MG63 (cell line): ENCODE data around the gene CDC27. TPM values are rescaled to one million over a fixed set of nuclear protein-coding genes. Genes with fewer than 3 reads are reported as not detected.
"Not testable (repeated sequence)": the region's sequence is repeated elsewhere in the genome, so short reads cannot be mapped to it uniquely, and the experiment has no call there.

Experiments
- DNase-seq: peaks from one replicate; pipeline ENCODE4 v3.0.0-alpha.2; 2020
- H3K27me3 ChIP-seq: fragments of 250-450 bp; sonication (Bioruptor Pico); 2 replicates; pipeline ENCODE4 v1.5.1; 2020; ENCODE audit warnings: mild to moderate bottlenecking, moderate library complexity
- H3K36me3 ChIP-seq: fragments of 250-450 bp; sonication (Bioruptor Pico); 2 replicates; pipeline ENCODE4 v1.5.1; 2020; ENCODE audit warnings: mild to moderate bottlenecking, moderate library complexity
- H3K4me3 ChIP-seq: fragments of 250-450 bp; sonication (Bioruptor Pico); 2 replicates; pipeline ENCODE4 v1.5.1; 2020; ENCODE audit warnings: mild to moderate bottlenecking, moderate library complexity
- H3K9me3 ChIP-seq: fragments of 250-450 bp; sonication (Bioruptor Pico); 2 replicates; pipeline ENCODE4 v1.5.1; 2020; ENCODE audit warnings: mild to moderate bottlenecking, moderate library complexity
- total RNA-seq: library from RNA; depleted of rRNA; stranded (reverse); fragments of >200 nt; shearing (Covaris generic); gene quantifications from 2 replicates; pipeline ENCODE4 v1.2.3, GENCODE V29; 2014; ENCODE audit warnings: low replicate concordance

CDC27 gene
- total RNA-seq, 1 experiment from 2014 or later = 117 TPM

DNA sequence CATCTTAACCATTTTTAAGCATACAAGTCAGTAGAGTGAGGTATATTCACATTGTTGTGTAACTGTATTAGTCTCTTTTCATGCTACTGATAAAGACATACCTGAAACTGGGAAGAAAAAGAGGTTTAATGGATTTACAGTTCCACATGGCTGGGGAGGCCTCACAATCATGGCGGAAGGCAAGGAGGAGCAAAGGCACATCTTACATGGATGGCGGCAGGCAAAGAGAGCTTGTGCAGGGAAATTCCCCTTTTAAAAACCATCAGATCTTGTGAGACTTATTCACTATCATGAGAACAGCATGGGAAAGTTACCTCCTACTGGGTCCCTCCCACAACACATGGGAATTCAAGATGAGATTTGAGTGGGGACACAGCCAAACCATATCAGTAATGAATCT, 35.0 kb upstream of the CDC27 start:
- DNase-seq, H3K9me3 ChIP-seq, H3K36me3 ChIP-seq, H3K27me3 ChIP-seq, H3K4me3 ChIP-seq: not testable (repeated sequence)

- Histone ChIP-seq H3K36me3 (no peaks in the 10 kb centered on the region), H3K9me3 (peaks cover 2% of the 10 kb centered on the region; the same call in 1 of the 2 replicates), H3K4me3 (no peak overlapping the region), H3K27me3 (no peaks in the 10 kb centered on the region)
- DNase-seq = no peak
These were observed 34.4 kb upstream of the CDC27 start for GRCh38 chr17:47223460-47223859.

DNA sequence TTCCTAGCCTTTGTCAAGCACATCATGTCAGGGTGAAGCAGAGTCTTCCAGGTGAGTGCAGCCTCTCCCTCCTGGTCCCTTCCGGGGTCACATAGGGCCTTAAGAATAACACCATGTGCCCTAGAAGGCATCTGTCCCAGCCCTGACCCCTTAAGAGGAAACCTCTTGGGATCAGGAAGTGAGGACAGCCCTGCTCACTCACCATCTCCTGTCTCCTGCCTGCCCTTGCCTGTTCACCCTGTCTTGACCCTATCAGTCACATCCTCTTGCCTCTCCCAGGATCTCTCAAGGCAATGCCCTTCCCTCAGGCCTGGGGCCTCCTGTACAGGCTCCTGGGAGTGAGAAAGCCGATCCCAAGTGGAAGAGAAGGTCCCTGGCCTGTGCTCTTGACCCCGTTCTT, 33.9 kb upstream of the CDC27 start:
- DNase-seq = peak; percentile 21
- H3K9me3 ChIP-seq = peaks cover 2% of the 10 kb centered on the region; the same call in 1 of the 2 replicates
- no peak overlapping the region for H3K4me3 ChIP-seq
- no peaks in the 10 kb centered on the region for H3K36me3 ChIP-seq
- H3K27me3 ChIP-seq = no peaks in the 10 kb centered on the region

DNA sequence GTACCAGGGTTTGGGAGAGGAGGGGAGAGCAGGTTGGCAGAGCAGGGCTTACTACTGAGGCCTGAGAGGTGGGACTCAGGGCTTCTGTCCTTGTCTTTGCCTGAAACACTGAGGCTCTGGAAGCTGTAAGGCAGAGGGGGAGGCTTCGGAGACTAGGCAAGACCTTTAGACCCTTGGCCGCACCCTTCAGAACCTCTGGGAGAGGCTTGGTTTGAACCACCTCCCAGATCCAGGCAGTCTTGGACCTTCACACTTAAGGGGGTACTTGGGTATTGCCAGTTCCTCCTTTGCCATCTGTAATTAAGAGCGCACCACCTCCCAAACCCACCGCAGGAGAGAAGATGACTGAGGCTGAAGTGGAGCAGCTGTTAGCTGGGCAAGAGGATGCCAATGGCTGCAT, 33.0 kb upstream of the CDC27 start:
- Histone ChIP-seq H3K4me3 (no peak overlapping the region), H3K27me3 (no peaks in the 10 kb centered on the region), H3K36me3 (no peaks in the 10 kb centered on the region), H3K9me3 (peaks cover 2% of the 10 kb centered on the region; the same call in 1 of the 2 replicates)
- DNase-seq = no peak

- DNase-seq = no peak
- H3K9me3 ChIP-seq = peaks cover 2% of the 10 kb centered on the region; the same call in 1 of the 2 replicates
- H3K27me3 ChIP-seq = no peaks in the 10 kb centered on the region
- no peak overlapping the region for H3K4me3 ChIP-seq
- no peaks in the 10 kb centered on the region for H3K36me3 ChIP-seq
These were observed 32.1 kb upstream of the CDC27 start for GRCh38 chr17:47221154-47221553.

DNA sequence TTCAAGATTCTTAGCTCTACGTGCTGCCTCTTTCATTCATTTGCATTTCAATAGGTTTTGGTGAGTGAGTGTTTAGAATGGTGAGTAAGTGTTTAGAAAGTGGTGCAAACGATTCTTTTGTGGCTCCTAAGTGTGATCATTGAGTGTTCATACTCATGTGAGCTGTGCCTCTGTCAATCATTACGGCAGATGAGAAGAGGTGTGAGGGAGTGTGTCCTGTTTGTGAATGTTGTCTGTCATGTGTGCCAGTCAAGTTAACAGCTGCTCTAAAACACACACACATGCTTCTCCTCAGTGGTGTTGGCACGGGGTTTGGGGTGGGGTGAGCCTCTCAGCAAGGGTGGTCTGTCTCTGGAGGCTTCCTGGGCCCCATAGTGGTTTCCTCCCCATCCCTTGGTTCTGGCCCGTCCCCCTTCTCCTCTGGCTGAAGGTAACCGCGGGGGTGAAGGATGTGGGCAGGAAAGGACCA, 31.5 kb upstream of the CDC27 start:
- DNase-seq = no peak
- H3K36me3 ChIP-seq = no peaks in the 10 kb centered on the region
- H3K4me3 ChIP-seq = no peak overlapping the region
- H3K27me3 ChIP-seq = no peaks in the 10 kb centered on the region
- H3K9me3 ChIP-seq = peaks cover 2% of the 10 kb centered on the region; the same call in 1 of the 2 replicates

- Histone ChIP-seq H3K4me3 (no peak overlapping the region), H3K36me3 (no peaks in the 10 kb centered on the region), H3K27me3 (no peaks in the 10 kb centered on the region), H3K9me3 (peaks cover 2% of the 10 kb centered on the region; the same call in 1 of the 2 replicates)
- DNase-seq = no peak
These were observed 30.8 kb upstream of the CDC27 start for GRCh38 chr17:47219621-47220475.

DNA sequence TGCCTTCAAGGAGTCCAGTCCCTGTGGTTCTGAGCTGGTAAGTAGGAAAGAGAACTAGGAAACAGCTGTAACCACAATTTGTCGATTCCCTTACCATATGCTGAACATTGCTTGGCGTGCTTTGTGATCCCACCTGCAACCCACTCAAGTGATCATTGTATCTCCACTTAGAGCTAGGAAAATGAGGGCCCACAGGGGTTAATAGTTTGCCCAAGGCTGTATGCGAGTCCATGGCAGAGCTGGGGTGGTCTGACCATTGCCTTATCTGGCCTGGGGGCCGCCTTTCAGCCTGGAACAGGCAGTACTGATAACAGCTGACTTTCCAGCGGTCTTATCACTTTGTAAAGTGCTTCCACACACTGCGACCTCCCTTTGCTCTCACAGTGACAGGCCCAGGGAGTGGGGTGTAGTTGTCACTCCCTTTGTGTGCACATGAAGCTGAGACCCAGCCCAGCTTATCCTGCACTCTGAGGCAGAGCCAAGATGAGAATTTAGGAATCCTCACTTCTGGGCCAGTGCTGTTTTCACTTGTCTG, 29.9 kb upstream of the CDC27 start:
- Histone ChIP-seq H3K9me3 (peaks cover 2% of the 10 kb centered on the region; the same call in 1 of the 2 replicates), H3K27me3 (no peaks in the 10 kb centered on the region), H3K36me3 (no peaks in the 10 kb centered on the region), H3K4me3 (no peak overlapping the region)
- no peak for DNase-seq

DNA sequence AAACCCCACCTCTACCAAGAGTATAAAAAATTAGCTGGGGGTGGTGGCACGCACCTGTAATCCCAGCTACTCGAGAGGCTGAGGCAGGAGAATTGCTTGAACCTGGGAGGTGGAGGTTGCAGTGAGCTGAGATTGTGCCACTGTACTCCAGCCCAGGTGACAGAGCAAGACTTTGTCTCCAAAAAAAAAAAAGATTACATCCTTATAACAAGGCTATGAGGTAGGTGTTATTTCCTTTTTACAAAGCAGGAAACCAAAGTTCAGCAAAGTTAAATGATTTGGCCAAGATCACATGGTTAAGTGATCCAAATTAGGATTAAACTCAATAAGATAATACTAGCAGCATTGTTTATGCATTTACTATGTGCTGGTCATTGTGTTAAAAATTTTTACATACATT, 28.2 kb upstream of the CDC27 start:
- DNase-seq, H3K36me3 ChIP-seq, H3K27me3 ChIP-seq, H3K4me3 ChIP-seq, H3K9me3 ChIP-seq: not testable (repeated sequence)

- H3K9me3 ChIP-seq, H3K36me3 ChIP-seq, DNase-seq, H3K4me3 ChIP-seq, H3K27me3 ChIP-seq: not testable (repeated sequence)
These were observed 27.7 kb upstream of the CDC27 start for GRCh38 chr17:47216821-47217220.

DNA sequence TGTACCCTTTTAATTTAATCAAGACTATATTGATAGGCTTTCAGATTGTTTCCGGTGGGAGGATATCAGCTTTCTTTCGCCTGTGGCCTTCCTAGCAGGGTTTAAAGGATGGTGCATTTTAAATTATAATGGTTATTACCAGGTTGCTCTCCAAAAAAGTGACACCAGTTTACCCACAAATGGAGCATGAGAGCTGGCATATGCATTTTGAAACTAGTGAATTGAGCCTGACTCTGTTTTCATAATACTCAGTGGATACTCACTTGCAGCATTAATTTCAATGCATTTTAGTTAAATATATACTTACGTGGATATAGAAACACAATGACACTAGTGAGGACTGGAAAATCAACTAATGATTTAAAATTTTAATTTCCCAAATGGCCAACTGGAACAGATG, 25.8 kb upstream of the CDC27 start:
- Histone ChIP-seq H3K9me3 (no peaks in the 10 kb centered on the region), H3K36me3 (no peaks in the 10 kb centered on the region), H3K27me3 (no peaks in the 10 kb centered on the region), H3K4me3 (no peak overlapping the region)
- DNase-seq = no peak

DNA sequence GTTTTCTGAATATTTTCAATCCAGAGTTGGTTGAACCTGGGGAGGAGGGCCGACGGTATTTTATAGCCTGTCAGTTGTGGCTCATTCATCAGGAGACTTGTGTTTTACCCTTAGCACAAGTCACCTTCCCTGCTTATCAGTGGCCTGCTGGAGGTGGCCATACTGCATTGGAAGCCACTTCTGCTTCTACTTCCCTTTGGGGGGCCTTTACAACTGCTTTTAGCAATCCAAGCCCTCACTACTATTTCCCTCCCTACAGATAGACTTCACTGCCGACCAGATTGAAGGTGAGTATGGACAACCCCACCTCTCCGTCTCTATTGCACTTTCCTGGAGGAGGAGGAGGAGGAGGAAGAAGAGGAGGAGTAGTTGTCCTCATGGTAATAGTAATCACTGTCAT, 24.4 kb upstream of the CDC27 start:
- Histone ChIP-seq H3K36me3 (no peaks in the 10 kb centered on the region), H3K27me3 (no peaks in the 10 kb centered on the region), H3K4me3 (no peak overlapping the region), H3K9me3 (no peaks in the 10 kb centered on the region)
- no peak for DNase-seq

GRCh38 chr17:47212458-47212857, 23.4 kb upstream of the CDC27 start:
- Histone ChIP-seq H3K36me3 (no peaks in the 10 kb centered on the region), H3K4me3 (no peak overlapping the region), H3K27me3 (no peaks in the 10 kb centered on the region), H3K9me3 (no peaks in the 10 kb centered on the region)
- no peak for DNase-seq

DNA sequence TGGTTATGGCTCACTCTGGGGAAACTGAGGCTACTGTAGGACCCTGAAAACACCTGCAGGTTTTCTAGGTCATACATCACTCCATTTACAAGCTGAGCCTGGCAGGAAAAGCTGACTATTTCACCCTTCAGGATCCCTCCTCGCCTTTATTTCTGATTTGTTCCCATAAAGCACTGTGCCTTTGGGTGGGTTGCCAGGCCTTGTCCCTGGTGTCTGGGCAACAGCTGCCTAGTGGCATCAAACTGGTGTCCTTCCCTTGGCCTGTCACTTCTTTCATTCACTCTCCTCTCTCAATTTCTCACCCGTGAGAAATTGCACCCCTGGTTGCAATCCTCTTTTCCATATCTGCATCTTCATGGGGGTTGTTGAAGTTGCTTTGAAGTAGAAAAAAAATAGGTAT, 21.7 kb upstream of the CDC27 start:
- no peak overlapping the region for H3K4me3 ChIP-seq

GRCh38 chr17:47210105-47210504, 21.0 kb upstream of the CDC27 start:
- H3K4me3 ChIP-seq = no peak overlapping the region
- H3K27me3 ChIP-seq = no peaks in the 10 kb centered on the region
- H3K36me3 ChIP-seq = no peaks in the 10 kb centered on the region
- DNase-seq = no peak
- H3K9me3 ChIP-seq = no peaks in the 10 kb centered on the region

More for the DNA sequence above, 21.7 kb upstream of the CDC27 start:
- no peak for DNase-seq
- no peaks in the 10 kb centered on the region for H3K36me3 ChIP-seq
- H3K27me3 ChIP-seq = no peaks in the 10 kb centered on the region
- no peaks in the 10 kb centered on the region for H3K9me3 ChIP-seq

- H3K9me3 ChIP-seq = no peaks in the 10 kb centered on the region
- no peak overlapping the region for H3K4me3 ChIP-seq
- H3K36me3 ChIP-seq = no peaks in the 10 kb centered on the region
- no peaks in the 10 kb centered on the region for H3K27me3 ChIP-seq
- DNase-seq = no peak
These were observed 20.4 kb upstream of the CDC27 start for GRCh38 chr17:47209499-47209898.

DNA sequence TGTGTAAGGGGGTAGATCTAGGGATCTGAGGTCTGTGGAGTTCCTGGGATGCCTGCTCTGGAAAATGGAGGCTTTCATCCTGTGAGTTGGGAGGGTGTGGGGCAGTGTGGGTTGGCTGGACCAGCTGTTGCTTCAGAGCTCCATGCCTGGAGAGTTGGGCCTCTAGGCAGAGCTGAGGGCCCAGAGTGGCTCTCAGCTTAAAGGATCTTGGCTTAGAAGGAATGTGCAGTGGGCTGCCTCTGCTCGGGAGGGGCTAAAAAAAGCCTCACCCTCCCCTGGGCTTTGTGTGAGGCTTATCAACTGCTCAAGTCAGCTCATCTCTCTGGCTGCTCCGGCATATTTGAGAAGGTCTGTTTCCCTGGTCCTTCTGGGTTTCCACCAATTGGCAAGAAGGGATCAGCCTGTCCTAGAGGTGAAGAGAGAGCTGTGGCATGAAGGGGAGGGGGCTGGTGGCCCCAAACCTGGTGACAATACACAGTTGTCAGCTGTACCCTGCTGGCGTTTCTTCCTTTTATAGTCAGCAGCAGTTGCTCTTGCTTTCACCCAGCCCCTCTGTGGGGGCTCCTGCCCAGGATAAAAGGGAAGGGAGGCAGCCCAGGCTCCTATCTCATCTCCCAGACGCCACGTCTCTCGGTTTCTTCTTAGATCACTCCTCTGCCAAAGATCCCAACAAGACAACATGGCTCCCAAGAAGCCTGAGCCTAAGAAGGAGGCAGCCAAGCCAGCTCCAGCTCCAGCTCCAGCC, 19.8 kb upstream of the CDC27 start, which contains the start of gene MYL4:
Gene MYL4, plus strand, starts transcription at position 605 of the 745 bp plus-strand sequence. Its CDS starts 75 bp downstream, at position 680.
- no peak for DNase-seq
- Histone ChIP-seq H3K9me3 (no peaks in the 10 kb centered on the region), H3K27me3 (no peaks in the 10 kb centered on the region), H3K4me3 (no peak within 1 kb of the TSS), H3K36me3 (no peaks in the 10 kb centered on the region)
